GM21360 (cell line): ENCODE measurements around the gene MAEA.

Experiments
- ATAC-seq: cut with Tn5 transposase; IDR thresholded peaks from one replicate; pipeline ENCODE4 v1.9.1; 2021; ENCODE audit warnings: mild to moderate bottlenecking, moderate library complexity; ENCODE audit not compliant: unreplicated experiment

The MAEA gene

DNA sequence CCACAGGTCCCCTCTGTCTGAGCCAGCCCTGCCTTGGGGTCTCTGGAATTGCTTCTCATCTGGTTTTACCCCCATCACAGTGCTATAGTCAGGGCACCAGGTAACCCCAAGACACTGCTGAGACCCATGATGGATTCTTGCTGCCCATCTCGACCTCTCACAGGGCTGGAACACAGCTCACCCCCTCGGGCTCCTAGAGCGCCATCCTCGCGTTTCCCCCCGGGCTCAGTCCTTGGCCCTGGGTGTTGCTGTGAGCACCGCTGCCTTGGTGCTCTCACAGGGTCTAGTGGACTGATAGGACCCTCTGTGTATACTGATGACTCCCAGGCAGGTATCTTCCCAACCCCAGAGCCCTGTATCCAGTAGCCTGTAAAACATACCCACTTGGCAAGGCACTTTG lies 8.8 kb downstream of the MAEA start:
- no peak for ATAC-seq

DNA sequence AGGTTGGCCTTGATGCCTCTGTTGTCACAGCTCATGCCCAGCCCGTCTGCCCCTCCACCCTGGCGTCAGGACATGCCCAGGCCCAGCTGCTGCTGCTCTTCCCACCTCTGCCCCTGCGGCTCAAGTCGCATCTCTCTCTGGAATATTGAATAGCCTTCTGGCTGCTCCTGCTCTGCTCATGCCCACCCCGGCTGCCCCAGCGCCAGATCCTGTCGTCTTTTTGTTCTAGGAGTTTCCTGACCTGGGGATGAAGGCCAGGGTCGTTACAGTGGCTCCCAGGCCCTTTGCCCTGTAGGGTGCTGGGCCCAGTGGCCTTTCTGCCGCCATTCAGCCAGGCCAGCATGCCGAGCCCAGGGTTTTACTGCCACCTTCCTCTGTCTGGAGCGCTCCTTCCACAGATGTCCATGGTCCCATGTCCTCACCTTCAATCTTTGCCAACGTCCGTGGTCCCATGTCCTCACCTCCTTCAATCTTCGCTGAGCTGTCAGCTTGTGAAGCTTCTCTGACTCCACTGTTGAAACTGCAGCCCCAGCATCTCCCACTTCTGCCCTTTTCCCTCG lies 9.7 kb downstream of the MAEA start:
- no peak for ATAC-seq

- no peak for ATAC-seq
These were observed 11.1 kb downstream of the MAEA start for GRCh38 chr4:1300466-1301455.

GRCh38 chr4:1302159-1302558 lies 12.5 kb downstream of the MAEA start:
- ATAC-seq, result no peak

DNA sequence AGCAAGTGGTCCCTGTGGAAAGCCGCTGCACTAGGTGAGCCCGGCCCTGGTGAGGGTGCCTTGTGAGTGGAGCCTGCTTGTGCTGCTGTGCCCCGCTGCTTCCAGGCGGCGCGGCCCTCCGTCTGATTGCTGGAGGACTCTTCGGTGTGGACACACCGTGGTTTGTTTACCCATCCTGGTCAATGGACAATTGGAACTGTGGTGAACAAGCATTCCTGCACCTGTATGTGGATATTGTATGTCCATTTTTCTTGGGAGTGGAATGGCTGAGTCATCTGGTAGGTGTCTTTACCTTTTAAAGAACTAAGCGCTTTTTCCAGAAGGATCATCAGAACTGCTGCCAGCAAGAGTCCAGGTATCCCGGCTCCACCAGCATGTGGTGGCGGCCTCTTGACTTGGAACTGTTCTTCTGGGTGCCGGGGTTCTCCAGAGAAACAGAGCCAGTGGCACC lies 15.6 kb downstream of the MAEA start:
- no peak for ATAC-seq

- ATAC-seq, result no peak
These were observed 16.2 kb downstream of the MAEA start for GRCh38 chr4:1305781-1306455.

DNA sequence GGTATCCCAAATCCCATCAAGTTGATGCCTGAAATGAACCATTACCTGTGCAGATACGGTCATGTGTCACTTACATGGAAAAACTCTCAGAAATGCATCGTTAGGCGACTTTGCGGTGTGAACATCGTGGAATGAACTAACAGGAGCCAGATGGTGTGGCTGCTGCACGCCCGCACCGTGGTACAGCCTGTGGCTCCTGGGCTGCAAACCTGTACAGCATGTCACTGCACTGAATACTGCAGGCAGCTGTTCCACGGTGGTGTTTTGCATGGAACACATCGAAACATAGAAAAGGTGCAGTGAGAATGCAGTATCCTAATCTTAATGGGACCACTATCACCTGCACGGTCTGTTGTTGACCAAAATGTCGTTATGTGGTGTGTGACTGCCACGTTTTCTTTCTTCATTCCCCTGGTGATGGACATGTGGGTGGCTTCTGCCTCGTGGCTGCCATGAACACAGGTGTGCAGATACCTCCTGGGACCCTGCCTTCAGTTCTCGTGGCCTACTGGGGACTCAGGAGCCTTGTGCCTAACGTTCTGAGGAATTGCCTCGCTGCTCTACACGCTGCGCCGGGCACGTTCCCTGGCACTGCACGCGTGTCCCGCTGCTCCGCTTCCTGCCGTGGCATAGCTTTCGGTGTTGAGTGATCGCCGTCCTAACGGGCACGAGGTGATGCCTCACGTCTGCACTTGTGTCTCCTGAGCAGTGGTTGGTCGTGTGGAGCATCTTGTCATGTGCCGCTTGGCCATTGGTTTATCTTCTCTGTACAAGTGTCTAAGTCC lies 18.5 kb downstream of the MAEA start:
- no peak for ATAC-seq

- peak; percentile 84 for ATAC-seq
These were observed 19.7 kb downstream of the MAEA start for GRCh38 chr4:1309261-1310010.

DNA sequence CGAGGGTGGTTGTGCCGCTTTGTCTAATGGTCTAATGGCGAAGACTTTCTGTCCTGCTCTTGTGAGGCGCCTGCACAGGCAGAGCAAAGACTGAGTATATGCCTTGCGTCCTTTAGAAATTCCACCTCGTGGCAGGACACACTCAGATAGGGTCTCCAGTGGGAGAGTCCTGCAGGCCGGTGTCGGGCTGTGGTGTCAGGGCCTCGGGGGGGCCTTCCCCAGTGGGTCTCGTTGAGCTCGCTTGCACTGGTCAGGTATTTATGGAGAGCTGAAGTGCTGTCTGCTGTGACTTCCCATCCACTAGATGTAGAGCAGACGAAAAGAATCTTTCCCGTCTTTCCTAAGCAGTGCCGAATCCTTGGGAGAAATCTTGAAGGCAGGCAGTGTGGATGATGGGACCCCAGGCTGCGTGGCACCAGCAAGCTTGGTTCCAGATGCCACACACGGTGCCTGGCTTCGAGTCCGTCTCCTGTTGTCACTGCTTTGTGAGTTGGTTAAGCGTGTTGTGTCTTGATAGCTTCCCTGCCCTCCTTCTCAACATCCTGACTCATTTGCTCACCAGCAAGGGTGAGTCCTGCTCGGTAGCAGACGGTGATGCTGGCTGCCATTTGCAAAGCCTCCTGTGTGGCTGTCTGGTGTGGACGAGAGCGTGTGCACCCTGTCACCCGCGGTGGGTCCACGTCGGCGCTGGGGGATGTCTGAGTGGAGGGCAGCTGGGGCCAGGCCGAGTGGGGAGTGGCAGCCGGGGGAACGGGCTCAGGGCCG lies 20.5 kb downstream of the MAEA start:
- ATAC-seq, result no peak

GRCh38 chr4:1310796-1311631 lies 21.3 kb downstream of the MAEA start:
- ATAC-seq, result no peak

DNA sequence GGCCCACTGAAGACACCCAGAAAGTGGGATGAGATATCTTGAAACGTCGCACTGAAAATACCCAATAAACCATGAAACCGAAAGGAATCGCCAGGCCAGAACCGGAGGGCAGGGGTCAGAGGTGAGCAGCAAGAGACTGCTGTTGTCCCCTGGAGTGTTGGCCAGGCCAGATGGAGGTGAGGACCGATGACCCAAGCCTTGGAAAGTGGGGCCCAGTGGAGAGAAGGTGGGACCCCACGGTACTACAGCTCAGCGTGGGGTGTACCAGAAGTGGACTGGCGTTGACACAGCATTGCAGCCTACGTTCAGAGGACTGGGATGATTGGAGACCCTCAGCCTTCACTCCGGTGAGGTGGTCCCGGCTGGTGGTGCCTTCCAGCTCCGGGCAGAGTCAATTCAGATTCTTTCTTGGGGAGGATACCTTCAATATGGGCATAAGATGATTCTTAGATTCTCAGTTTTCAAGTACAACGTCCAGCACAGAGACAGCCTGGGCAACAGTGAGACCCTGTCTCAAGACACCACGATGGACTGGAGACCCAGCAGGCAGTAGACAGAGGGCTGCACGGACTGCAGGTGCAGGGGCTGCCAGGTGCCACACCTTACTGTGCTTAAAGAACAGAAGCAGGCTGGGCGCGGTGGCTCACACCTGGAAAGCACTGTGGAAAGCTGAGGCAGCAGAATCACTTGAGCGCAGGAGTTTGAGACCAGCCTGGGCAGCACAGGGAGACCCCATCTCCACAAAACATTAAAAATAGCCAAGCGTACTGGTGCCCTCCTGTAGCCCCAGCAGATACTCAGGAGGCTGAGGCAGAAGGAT lies 23.3 kb downstream of the MAEA start:
- ATAC-seq, result no peak

DNA sequence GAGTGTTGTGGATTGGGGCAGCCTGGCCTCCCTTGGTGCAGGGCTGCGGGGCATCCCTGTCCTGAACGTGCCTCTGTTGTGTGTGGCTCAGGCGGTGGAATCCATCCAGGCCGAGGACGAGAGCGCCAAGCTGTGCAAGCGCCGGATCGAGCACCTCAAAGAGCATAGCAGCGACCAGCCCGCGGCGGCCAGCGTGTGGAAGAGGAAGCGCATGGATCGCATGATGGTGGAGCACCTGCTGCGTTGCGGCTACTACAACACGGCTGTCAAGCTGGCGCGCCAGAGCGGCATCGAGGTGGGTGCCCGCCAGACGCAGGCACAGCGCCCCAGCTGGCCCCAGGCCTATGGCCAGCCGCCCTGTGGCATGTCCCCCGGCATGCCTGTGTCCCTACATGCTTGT lies 25.6 kb downstream of the MAEA start:
- no peak for ATAC-seq

DNA sequence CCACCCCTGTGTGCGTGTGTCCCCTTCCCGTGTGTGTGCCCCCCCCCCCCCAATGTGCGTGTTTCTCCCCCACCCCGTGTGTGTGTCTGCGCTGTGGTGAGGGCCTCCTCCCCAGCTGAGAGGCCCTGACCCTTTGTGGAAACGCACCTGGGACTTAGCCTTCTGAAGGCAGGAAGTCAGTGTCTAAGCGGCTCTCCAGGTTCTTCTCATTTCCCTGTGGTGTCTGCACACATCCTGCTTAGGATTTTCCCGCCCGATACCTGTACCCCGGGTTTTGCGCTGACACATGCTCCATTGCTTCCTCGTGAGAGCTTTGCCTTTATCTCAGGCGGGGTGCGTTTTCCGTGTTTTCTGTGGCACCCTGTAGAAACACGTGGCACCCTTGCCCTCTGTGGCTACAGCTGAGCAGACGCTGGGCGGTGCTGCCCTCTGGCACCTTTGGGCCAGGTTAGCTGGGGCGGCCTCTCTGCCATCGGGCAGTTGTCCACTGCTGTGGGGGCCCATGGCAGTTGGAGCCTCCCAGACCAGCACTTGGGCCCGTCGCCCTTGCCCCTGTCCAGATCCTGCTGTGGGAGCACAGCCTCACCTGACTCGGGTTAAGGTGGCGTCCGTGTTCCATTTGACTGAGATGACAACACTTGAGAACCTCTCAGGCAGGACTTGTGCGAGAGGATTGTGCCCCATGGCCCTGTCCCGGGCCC lies 26.3 kb downstream of the MAEA start:
- no peak for ATAC-seq

DNA sequence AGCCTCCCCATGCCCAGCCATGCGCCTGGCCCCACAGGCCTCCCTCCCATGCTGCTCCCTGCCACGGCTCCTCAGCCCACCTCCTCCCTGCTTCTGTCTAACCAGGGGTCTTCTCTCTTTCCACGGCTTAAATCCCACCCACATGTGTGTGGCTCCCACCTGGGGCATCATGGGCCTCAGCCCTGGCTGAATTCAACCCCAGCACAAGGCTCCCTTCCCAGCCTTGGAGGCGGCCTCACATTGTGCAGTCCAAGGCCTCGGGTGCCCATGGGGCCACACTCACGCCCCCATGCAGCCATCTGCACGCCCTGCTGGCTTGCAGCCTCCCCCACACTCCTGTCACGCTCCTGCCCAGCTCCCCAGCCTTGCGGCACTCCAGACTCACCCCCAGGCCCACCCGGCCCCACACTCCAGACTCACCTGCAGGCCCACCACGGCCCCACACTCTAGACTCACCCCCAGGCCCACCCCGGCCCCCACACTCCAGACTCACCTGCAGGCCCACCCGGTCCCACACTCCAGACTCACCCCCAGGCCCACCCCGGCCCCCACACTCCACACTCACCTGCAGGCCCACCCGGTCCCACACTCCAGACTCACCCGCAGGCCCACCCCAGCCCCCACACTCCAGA lies 27.0 kb downstream of the MAEA start:
- ATAC-seq, result no peak

DNA sequence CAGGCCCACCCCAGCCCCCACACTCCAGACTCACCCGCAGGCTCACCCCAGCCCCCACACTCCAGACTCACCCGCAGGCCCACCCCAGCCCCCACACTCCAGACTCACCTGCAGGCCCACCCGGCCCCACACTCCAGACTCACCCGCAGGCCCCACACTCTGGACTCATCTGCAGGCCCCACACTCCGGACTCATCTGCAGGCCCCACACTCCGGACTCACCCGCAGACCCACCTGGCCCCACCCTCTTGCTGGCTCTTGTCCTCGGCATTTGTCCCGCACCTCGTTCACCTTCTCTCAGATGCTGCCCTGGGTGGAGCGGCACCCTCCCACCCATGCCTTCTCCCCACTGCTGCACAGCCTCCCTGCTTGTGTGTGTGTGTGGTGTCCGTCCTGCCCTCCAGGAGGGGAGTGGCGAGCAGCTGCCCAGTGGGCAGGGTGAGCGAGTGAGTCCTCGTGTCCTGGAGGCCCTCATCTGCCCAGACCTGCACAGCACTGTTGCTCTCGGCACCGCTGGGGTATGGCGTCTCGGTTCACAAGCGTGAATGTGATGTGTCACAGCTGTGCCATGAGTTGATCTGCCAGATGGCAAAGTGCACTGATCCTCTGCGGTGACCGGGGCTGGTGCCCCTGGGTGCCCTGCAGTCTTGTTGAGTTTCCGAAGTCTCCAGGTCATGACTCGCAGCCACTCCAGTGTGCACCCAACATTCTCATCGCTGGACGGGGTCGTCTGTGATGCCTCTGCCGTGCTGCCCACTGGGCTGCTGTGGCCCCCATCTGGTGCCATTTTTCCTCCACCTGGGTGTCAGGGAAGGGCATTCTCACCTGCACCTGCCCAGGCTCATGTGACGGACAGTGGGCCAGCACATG lies 27.7 kb downstream of the MAEA start:
- ATAC-seq, result no peak

DNA sequence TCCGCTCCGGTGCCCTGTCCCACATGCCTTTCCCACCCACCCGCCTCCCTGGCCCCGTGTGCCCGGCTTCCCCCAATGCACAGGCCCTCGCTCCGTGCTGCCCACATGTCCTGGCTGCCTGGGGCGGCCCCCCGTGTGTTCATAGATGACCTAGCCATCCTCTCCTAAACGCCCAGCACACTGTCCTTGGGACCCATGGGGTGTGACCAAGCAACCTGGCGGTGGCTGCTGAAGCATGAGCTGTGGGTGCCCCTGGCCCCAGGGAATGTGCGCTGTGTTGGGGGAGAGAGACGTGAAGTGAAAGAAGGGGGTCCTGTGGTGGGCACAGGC lies 28.3 kb downstream of the MAEA start:
- ATAC-seq, result no peak
